HL-60/S4 (cell line): ENCODE results near the gene SP3.

Experiments used
- in situ Hi-C: fragments of 300-500 bp; cut with MboI; formaldehyde crosslinking; loops from 2 replicates; pipeline ENCODE4 v1.14.3; 2022; ENCODE audit warnings: low sequenced_read_pairs

SP3 gene

DNA sequence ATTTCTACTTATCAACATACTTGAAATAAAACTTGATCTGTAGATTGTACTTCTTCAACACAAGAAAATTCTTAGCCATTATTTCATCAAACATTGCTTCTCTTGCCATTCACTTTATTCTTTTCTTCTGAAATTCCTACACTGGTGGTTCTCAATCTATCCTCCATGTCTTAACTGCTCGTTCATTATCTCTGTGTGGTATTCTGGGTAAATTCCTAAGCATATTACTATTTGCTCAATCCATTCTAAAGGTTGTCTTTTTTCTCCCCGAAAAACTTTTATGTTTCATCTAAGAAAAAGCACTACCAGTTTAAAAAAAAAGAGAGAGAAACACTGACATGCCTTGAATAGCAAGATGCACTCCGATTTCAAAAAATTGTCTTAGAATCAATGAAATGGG, 18.0 kb downstream of the SP3 start:
- in situ Hi-C loops = no loop called here

DNA sequence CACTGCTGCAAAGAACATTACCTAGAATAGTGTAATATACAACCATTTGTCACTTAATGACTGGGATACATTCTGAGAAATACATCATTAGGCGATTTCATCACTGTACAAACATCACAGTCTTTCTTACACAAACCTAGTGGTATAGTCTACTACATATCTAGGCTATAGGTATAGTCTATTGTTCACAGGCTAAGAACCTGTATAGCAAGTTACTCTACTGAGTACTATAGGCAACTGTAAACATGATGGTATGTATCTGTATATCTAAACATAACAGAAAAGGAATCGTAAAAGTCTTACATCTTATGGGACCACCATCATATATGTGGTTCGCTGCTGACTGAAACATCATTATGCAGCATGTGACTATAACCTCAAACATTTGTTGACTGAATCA, 21.4 kb downstream of the SP3 start:
- in situ Hi-C loops = no loop called here

DNA sequence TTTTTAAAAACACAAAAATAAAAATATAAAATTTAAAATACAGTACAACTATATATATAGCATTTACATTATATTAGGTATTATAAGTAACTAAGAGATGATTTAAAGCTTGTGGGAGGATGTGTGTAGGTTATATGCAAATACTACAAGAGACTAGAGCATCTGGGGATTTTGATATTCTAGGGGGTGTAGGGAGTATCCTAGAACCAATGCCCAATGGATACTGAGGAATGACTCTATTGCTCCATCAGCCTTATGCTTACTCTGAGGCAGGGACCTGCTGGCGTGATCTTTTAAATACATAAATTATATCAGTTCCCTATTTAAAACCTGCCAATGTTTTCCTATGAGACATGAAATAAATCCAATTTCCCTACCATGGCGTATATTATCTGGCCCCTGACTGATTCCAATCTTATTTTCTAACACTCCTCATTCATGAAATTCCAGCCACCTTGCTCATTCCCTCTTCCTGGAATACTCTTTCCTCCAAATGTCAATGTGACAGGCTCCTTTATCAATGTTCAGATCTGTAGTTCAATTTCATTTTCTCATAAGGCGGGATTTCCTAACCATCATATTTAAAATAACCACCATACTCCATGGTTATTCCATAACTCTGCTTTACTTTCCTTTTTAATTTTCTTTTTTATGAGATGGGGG, 22.2 kb downstream of the SP3 start:
- in situ Hi-C loops = no loop called here

DNA sequence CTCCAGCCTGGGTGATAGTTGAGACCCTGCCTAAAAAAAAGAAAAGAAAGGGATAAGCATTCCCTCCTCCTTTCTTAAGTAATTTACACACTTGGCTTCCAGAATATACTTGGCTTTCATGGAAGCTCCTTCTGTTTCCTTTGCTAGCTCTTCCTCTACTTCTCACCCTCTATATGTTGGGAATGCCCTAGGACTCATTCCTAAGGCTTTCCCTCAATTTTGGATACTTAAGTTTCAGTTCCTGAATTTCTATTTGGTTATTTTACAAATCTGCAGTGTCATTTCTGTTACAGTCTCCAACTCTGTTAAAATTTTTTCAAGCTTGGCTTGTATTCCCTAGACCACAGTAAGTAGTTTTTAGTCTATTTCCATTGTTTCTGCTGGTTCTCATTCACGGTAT, 23.6 kb downstream of the SP3 start:
- in situ Hi-C loops = no loop called here

DNA sequence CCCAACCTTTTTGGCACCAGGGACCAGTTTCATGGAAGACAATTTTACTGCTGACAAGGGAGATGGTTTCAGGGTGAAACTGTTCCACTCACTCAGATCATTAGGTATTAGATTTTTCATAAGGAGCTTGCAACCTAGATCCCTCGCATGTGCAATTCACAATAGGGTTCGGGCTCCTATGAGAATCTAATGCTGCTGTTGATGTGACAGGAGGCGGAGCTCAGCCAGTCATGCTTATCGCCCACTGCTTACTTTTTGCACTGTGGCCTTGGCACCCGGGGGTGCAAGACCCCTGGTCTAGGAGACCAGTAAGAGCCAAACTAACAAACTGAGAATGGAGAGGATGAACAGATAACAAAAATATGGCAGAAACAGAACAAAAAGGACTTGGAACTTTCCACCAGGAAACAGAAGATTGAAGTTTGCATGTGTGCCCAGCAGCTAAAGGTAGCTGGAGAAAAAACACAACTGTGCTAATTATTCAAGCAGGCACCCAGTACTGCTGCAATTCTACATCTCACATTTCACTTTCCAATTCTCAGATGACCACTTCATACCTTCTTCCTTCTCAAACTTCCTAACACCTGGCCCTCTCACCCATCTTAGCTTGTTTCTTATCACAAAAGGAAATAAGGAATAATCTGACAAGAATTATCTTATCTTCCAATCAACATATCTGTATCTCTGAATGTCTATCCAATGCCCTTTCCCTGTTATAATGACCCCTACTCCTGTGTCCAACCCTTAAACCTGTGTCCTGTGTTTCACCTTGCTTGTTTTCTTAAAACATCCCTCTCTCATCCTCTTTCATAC, 24.8 kb downstream of the SP3 start:
- in situ Hi-C loops = no loop called here

DNA sequence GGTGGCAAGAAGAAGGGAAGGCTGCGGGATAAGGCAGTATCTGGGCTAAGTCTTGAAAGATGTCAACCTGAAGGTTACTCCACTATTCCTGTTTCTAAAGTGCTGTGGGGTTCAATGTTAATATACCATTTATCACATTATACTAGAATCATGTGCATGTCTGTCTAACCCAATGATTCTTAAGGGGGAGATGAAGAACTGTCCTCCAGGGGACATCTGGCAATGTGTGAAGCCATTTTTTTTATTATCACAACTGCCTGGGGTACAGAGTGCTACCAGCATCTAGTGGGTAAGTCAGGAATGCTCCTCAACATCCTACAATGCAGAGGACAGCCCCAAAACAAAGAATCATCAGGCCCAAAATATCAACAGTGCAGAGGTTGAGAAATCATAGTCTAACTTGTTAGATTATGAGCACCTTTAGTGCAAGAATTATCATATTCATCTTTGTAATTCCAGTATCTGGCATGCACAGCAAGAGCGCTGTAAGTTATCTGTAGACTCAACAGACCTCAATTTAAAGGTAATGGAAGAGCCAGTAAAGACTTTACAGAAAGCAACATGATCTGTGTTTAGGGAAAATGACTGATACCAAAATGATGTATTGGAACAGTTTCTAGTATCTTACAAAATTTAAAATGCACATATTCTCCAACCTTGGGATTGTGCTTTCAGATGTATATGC, 26.3 kb downstream of the SP3 start:
- in situ Hi-C loops = no loop called here

DNA sequence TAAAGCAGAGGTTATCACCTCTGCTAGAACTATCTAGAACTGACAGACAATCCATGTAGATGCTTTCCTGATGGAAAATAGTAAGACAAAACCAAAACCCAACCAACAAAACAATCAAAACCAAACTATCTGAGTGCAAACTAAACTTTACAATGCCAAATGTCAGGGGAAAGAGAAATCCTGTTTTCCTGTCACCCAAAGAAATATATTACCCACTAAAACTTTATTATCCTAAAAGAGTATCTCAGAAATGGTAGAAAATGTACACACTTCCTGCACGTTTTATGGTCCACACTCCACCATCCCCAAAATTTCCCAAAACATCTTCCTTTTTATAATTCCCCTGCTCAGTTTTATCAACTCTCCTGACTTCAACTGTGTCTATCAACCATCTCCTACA, 29.9 kb downstream of the SP3 start:
- in situ Hi-C loops = no loop called here

DNA sequence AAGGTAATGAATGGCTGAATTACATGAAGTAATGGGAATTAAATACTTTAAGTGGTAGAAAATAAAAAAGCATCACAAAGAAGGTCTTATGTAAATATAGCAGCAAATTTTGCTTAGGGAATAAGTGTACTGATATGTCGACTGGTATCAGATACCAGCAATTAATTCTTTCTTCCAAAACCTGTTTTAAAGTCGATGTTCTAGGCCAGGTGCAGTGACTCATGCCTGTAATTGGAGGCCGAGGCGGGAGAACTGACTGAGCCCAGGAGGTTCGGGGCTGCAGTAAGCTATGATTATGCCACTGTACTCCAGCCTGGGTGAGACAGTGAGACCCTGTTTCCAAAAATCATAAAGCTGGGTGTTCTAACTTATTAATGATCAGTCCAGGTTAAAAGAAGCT, 30.3 kb downstream of the SP3 start:
- in situ Hi-C loops = no loop called here

DNA sequence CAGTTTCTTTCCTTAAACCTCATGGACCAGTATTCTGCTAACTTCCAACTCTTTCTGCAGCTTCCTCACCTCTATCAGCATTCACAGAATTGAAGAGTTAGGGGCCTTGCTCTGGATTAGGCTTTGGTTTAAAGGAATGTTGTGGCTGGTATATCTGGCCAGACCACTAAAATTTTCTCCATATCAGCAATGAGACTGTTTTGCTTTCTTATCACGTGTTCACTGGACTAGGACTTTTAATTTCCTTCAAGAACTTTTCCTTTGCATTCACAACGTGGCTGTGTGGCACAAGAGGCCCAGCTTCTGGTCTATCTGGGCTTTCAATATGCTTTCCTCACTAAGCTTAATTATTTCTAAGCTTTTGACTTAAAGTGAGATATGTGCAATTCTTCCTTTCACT, 33.4 kb downstream of the SP3 start:
- in situ Hi-C loops = no loop called here

DNA sequence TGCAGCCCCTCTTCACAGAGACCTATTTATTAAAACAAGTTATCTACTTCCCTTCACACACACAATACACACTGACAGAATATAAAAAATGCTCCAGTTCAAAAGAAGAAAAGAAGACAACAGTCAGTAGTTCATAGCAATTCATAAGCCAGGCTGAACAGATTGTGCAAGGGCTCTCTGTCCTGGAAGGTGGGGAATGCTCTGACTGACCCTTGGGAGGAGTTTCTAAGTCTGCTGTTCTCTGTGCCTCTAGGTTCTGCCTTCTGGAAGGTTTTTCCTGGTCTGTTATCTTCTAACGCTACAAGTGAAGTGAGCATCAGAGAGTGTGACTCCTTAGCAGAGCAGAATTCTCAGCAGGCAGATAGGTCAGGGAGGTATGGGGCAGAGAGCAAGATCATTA, 35.7 kb downstream of the SP3 start:
- in situ Hi-C loops = no loop called here

DNA sequence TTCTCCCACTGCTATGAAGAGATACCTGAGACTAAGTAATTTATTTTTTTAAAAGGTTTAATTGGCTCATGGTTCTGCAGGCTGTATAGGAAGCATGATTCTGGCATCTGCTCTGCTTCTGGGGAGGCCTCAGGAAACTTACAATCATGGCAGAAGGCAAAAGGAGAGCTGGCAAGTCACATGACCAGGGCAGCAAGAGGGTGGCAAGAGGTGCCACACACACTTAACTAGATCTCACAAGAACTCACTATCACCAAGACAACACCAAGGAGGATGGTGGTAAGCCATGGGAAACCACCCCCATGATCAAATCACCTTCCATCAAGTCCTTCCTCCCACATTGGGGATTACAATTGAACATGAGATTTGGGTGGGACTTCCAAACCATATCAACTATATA, 38.3 kb downstream of the SP3 start:
- in situ Hi-C loops = no loop called here

DNA sequence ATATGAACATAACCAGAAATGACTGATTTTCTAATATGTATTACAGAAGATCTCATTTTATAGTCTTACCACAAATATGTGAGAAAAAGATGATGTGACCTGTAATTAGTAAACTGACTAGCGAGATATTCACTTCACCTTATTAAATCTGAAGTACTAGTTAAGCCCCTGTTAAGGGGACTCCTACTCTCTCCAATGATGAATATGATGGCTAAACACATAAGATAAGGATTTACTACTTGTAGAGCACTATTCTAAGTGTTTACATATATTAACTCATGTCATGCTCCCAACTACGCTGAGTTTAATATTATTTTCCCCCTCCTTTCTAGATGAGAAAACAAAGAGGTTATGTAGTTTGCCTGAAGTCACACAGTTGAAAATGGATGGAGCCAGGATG, 40.9 kb downstream of the SP3 start:
- in situ Hi-C loops = no loop called here

DNA sequence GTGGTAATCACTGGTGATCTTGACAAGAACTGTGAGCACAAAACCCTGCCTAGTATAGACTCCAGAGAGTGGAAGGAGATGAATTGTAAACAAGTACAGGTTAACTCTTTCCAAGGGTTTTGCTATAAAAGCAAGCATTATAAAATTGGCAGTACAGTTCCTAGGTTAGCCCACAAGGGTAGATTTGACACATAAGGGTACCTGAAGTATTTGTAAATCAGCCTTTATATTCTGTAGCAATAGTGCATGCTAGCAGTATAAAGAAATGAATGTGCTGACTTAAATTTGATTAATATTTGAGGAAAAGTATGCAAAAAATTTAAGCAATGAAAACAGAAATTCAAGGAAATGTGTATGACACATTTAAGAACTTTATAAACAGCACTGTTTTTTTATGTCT, 42.4 kb downstream of the SP3 start:
- in situ Hi-C loops = no loop called here

DNA sequence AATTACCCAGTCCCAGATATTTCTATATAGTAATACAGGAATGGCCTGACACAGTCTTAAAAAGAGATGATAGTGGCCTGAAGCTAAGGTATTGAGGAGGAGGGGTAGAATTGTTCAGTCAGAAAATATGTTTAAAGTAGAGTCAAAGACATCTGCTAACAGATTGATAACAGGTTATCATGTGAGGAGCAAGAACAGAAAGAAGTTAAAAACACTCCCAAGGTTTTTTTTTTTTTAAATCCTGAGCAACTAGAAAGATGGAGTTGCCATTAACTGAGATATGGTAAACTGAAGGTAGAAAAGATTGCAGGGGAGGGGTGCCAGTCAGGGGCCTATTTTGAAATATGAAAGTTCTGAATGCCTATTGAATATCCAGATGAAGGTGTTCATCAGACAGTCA, 43.1 kb downstream of the SP3 start:
- in situ Hi-C loops = no loop called here

DNA sequence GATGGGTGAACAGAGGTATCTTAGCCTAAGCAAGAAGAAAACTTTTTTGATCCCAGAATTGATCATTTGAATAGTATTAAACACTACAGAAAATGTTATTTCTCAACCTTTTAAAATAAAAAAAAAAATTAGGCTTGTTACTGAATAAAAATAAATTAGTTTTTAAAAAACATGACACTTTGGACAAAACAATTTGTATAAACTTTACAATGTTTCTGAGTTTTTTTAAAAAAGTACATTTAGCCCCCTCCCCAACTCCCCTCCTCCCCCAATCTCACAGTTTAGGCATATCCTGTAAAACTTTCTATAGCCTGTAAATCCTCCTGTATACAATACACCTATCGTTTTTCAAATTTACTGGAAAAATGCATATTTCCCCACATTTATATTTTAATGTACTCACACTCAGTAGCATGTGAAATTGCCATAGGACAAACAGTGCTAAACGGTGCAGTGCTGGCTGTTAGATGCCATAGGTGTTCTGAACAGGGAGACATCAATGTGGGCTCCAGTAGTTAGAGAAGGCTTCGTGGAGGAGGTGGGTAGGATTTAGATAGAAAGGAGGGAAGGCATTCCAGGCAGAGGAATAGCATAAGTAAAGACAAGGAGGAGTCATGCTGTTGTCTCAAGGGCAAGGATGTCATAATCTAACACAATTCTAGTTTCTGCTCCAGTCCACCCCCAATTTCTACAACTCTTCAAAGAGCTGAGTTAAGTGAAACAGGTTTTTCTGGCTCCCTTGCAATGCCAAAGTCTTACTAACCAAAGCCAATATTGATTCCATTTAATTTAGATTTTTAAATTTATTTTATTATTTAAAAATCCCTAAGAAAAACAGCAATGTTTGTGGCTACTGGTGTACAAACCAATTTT, 50.9 kb downstream of the SP3 start:
- in situ Hi-C loops = no loop called here

DNA sequence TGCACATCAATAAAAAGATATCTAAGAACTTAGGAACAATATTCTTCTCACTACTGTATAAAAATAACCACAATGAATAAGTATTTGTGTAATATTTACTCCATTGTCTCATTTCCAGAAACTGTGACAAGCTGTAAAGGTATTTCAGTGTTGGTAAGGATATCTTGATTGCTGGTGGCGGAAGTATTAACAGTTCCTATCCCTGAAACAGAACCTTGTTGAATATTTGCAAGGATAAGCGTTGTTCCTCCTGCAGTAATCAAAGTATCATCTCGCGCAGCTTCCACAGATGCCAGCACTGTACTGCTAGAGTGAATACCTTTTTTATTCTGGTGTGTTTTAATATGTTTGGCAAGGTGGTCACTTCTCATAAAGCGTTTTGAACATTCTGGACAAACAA, 55.3 kb downstream of the SP3 start:
- in situ Hi-C loops = no loop called here

DNA sequence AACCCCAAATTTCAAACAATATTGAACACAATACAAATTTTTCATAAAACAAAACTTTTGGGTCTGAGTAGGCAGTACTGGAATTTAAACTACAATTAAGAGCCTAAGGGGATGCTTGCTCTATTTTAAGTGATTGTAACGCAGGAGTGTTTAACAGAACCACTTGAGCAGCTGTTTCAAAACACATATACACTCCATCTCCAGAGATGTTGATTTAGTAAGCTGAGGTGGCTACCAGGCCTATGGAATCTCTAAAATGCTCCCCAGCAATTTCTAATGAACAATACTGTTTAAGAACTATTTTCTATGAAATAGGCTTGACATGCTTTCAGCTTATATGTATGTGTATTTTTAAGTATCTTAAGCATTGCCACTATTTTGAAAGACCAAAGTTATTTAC, 58.5 kb downstream of the SP3 start:
- in situ Hi-C loops = no loop called here

DNA sequence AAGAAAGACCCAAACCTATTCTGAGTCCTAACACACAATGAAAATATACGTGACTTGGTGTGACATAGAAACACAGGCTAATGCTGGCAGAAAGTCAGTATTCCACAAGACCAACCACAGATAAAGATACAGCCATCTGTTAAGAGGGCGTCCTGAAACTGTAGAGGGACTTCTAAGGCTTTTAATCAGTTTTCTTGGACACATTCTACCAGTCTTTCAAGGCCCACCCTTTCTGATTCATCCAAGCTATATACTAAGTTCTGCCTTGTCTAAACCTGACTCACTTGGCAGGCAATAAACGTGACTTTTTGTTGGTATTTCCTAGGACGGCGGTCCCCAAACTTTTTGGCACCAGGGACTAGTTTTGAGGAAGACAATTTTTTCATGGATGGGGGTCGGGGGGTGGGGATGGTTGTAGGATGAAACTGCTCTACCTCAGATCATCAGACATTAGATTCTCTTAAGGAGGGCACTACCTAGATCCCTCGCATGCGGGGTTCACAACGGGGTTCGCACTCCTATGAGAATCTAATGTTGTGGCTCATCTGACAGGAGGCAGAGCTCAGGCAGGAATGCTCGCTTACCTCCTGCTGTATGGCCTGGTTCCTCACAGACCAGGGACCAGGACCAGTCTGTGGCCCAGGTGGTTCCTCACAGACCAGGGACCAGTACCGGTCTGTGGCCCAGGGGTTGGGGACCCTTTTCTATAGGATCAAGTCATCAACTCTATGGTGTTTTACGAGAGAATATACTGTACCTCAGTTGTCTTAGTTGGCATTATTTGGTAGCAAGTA, 61.4 kb downstream of the SP3 start:
- in situ Hi-C loops = no loop called here

DNA sequence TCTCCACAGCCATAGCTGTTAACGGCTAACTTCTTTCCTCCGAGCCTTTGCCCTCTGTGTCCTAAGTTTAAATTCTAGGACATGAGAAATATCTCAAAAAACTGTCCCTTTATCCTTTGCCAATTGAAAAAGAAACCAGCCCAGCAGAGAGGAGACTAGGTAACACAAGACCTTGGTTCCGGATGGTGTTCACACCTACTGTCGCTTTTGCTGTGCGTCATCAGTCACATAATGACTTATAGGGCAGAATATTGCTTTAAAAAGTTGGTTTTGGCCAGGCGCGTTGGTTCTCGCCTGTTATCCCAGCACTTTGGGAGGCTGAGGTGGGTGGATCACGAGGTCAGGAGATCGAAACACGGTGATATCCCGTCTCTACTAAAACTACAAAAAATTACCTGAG, 66.2 kb downstream of the SP3 start:
- in situ Hi-C loops = no loop called here

DNA sequence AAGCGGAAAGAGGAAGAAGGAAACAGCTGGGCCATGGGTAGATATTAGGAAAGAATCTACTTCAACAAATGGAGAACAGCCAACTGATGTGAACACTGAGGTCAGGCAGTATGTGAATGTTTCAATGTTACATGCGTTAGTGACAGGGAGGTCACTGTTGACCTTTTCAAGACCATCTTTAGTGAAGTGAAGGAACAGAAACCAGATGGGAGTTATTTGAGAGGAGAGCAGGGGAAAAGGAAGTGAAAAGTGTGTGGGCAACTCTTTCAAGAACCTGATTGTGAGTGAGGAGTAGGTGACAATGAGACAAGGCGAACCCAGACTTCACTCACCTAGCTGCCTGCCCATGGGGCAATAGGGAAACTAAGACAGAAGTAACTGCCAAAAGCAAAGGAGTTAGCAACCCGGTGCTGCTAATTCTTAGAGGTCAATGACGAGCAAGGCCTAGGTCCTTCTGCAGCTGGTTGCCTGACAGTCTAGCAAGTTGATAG, 67.0 kb downstream of the SP3 start:
- in situ Hi-C loops = no loop called here
